T-cell (primary cell): Measurements from ENCODE around the gene ZNF227. TPM values are rescaled to one million over a fixed set of nuclear protein-coding genes. Genes with fewer than 3 reads are reported as not detected.

Experiments used
- ATAC-seq, 4 experiments: fragments of 200-7000 bp in 3 of 4; fragments of 150-1000 bp in 1 of 4; cut with Tn5 transposase; replicated peaks in 1 of 4; 1 replicate in 3 of 4; 2 replicates in 1 of 4; pipeline ENCODE4 v1.10.0; 2021; ENCODE audit warnings: moderate library complexity in 3 of 4, mild to moderate bottlenecking in 2 of 4, moderate number of reproducible peaks in 1 of 4
- CTCF ChIA-PET, 2 donors: fragments of 300-600 bp; sonication (Branson Sonifier 250); formaldehyde crosslinking; loops; one replicate each; lab custom pipeline; 2022; ENCODE audit warnings: antibody characterized with exemption in 2 of 2; lab: Charles Lee
- POLR2A ChIA-PET, 2 donors: fragments of 300-600 bp; sonication (Branson Sonifier 250); formaldehyde crosslinking; loops; one replicate each; lab custom pipeline; 2022; ENCODE audit warnings: antibody characterized with exemption in 2 of 2; lab: Charles Lee
- DNase-seq, 35 experiments: peaks; one replicate each; pipeline versions ENCODE4 v3.0.0 to v3.0.0-alpha.2; 2013 to 2023
- H3K27ac ChIP-seq: one replicate; pipeline ENCODE4 v1.5.1; 2013; ENCODE audit warnings: low read length
- H3K27me3 ChIP-seq, 2 experiments: replicated peaks in 1 of 2; 1 replicate in 1 of 2; 2 replicates in 1 of 2; pipeline versions ENCODE4 v1.6.1 to v1.7.0; 2013; ENCODE audit warnings: low read length in 1 of 2, mixed read lengths in 1 of 2; ENCODE audit not compliant: control insufficient read depth in 2 of 2, insufficient read depth in 2 of 2; ENCODE audit errors: extremely low read depth in 1 of 2
- H3K36me3 ChIP-seq, 2 donors: 1 replicate in 1 of 2; 2 replicates in 1 of 2; pipeline versions ENCODE4 v1.6.1 to v1.7.0; 2013; ENCODE audit warnings: low read length in 1 of 2; ENCODE audit not compliant: control insufficient read depth in 2 of 2, insufficient read depth in 1 of 2; ENCODE audit errors: extremely low read depth in 1 of 2
- H3K4me1 ChIP-seq, 2 experiments: 1 replicate in 1 of 2; 2 replicates in 1 of 2; pipeline versions ENCODE4 v1.6.1 to v1.7.0; 2013; ENCODE audit warnings: low read length in 2 of 2, mixed read lengths in 1 of 2; ENCODE audit not compliant: insufficient read depth in 2 of 2, control insufficient read depth in 1 of 2; ENCODE audit errors: extremely low read depth in 1 of 2
- H3K4me3 ChIP-seq, 2 donors: 1 replicate in 1 of 2; 2 replicates in 1 of 2; pipeline versions ENCODE4 v1.5.1 to v1.7.0; 2013; ENCODE audit warnings: mild to moderate bottlenecking in 2 of 2, low read length in 1 of 2, moderate library complexity in 1 of 2; ENCODE audit not compliant: control insufficient read depth in 1 of 2; ENCODE audit errors: extremely low read depth in 1 of 2
- H3K9me3 ChIP-seq: 2 replicates; pipeline ENCODE4 v1.7.0; 2013
- H3K27ac Mint-ChIP-seq, 2 donors: one replicate each; pipeline ENCODE4 v1.8.0; 2020 to 2021; ENCODE audit warnings: mild to moderate bottlenecking in 2 of 2, mixed read lengths in 2 of 2
- H3K27me3 Mint-ChIP-seq, 2 donors: one replicate each; pipeline ENCODE4 v1.8.0; 2021 to 2022; ENCODE audit warnings: mixed read lengths in 2 of 2
- H3K36me3 Mint-ChIP-seq: one replicate; pipeline ENCODE4 v1.8.0; 2021; ENCODE audit warnings: mixed read lengths
- H3K4me1 Mint-ChIP-seq, 3 donors: one replicate each; pipeline ENCODE4 v1.8.0; 2020 to 2022; ENCODE audit warnings: mixed read lengths in 3 of 3, mild to moderate bottlenecking in 1 of 3
- H3K4me3 Mint-ChIP-seq, 3 donors: one replicate each; pipeline ENCODE4 v1.8.0; 2020 to 2022; ENCODE audit warnings: mild to moderate bottlenecking in 3 of 3, mixed read lengths in 3 of 3, moderate library complexity in 3 of 3
- H3K9me3 Mint-ChIP-seq, 3 donors: one replicate each; pipeline ENCODE4 v1.8.0; 2020 to 2022; ENCODE audit warnings: mixed read lengths in 3 of 3
- WGBS: methylation state at CpG from one replicate; pipeline ENCODE4 v1.1.5; 2013; ENCODE audit warnings: missing lambda C conversion rate; ENCODE audit not compliant: insufficient coverage; 5-methylcytosine and 5-hydroxymethylcytosine counted together
- total RNA-seq, 35 experiments: library from RNA in 6 of 35; stranded (reverse) in 6 of 35; fragments of 120-200 nt in 1 of 35; gene quantifications; one replicate each; pipeline versions ENCODE4 v1.2.1 to v1.2.4 and lab custom pipeline; 2013 to 2026

Gene ZNF227
- total RNA-seq, 5 donors from 2014 or later (not counting 1 experiment from before 2014, with no cell fraction given), result 17.6 to 45.5 (median 43.9) TPM

DNA sequence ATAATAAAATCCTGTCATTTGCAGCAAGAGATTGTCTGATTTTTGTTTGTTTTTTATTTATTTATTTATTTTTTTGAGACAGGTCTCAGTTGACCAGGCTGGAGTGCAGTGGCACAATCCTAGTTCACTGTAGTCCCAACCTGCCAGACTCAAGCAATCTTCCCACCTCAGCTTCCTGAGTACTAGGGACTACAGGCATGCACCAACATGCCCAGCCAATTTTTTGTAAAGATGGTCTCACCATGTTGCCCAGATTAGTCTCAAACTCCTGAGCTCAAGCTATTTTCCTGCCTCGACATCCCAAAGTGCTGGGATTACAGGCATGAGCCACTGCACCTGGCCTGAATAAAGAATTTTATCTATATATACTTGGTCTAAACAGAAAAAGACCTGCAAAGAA is 65.0 kb downstream of the ZNF227 start:
- Histone ChIP-seq H3K36me3 (no peaks in the 10 kb centered on the region), H3K4me3 (no peak overlapping the region), H3K4me1 (no peaks in the 10 kb centered on the region), H3K27ac (no peak overlapping the region), H3K27me3 (no peaks in the 10 kb centered on the region), H3K9me3 (peaks cover 11% of the 10 kb centered on the region)
- no peak overlapping the region for H3K27ac Mint-ChIP-seq
- H3K9me3 Mint-ChIP-seq, result peaks cover 29 to 71% (median 61%) of the 10 kb centered on the region in 3 donors
- no peak overlapping the region for H3K4me3 Mint-ChIP-seq
- H3K4me1 Mint-ChIP-seq, result no peaks in the 10 kb centered on the region
- H3K27me3 Mint-ChIP-seq, result no peaks in the 10 kb centered on the region
- WGBS, result no CpG with 5 or more reads among the region's 1 CpG
- ATAC-seq, result no peak
- no peak for DNase-seq
- ChIA-PET CTCF (no interaction called here), POLR2A (no interaction called here)
- H3K36me3 Mint-ChIP-seq, result peaks cover 74% of the 10 kb centered on the region

DNA sequence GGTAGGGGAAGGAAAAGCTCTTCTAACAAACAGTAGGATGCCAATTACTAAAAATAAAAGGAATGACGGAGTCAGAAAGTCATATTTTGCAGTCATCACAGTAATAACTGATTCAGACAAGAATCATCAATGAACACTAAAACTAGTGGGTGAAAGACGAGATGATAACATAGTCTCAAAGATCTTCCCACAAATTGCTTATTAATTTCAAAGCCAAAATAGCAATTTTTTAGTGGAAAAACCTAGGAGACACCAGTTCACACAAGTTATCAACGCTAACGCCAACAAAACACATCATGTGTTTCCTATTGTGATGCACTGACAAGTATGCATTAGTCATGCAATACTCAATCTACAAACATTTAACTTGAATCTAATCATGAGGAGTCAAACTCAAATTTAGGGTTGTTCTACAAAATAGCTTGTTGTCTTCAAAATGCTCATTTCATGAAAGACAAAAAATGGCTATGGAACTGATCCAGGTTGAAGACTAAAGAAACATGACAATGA is 65.9 kb downstream of the ZNF227 start:
- no peak overlapping the region for H3K27ac ChIP-seq
- Mint-ChIP-seq H3K9me3 (peaks cover 24 to 72% (median 61%) of the 10 kb centered on the region in 3 donors), H3K27me3 (no peaks in the 10 kb centered on the region), H3K36me3 (peaks cover 72% of the 10 kb centered on the region), H3K4me1 (no peaks in the 10 kb centered on the region), H3K4me3 (no peak overlapping the region), H3K27ac (no peak overlapping the region)
- H3K27me3 ChIP-seq, result no peaks in the 10 kb centered on the region
- no peak overlapping the region for H3K4me3 ChIP-seq
- peaks cover 0 to 2% of the 10 kb centered on the region in 2 donors for H3K36me3 ChIP-seq
- peaks cover 11% of the 10 kb centered on the region for H3K9me3 ChIP-seq
- ChIA-PET CTCF (no interaction called here), POLR2A (no interaction called here)
- no peaks in the 10 kb centered on the region for H3K4me1 ChIP-seq
- ATAC-seq (no peak), DNase-seq (no peak)
- WGBS, result 85% methylated on average over 2 of the region's 4 CpGs

DNA sequence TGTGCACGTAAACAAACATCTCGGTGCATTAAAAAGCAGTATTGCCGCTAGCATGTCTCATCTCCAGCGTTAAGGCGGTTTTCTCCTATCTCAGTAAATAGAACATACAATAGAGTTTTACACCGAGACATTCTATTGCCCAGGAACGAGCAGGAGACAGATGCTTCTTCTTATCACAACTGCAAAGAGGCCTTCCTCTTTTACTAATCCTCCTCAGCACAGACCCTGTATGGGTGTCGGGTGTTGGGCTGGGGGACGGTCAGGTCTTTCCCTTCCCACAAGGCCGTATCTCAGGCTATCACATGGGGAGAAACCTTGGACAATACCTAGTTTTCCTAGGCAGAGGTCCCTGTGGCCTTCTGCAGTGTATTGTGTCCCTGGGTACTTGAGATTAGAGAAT is 68.6 kb downstream of the ZNF227 start:
- H3K4me3 Mint-ChIP-seq, result no peak overlapping the region
- no peaks in the 10 kb centered on the region for H3K4me1 ChIP-seq
- DNase-seq (no peak), ATAC-seq (no peak)
- no peaks in the 10 kb centered on the region for H3K4me1 Mint-ChIP-seq
- H3K9me3 ChIP-seq, result peaks cover 7% of the 10 kb centered on the region
- WGBS, result 97% methylated on average over 5 of the region's 10 CpGs
- no peaks in the 10 kb centered on the region for H3K27me3 ChIP-seq
- H3K9me3 Mint-ChIP-seq, result peaks cover 20 to 69% (median 65%) of the 10 kb centered on the region in 3 donors
- no peaks in the 10 kb centered on the region for H3K27me3 Mint-ChIP-seq
- peaks cover 0 to 3% of the 10 kb centered on the region in 2 donors for H3K36me3 ChIP-seq
- no peak overlapping the region for H3K27ac ChIP-seq
- ChIA-PET POLR2A (no interaction called here), CTCF (no interaction called here)
- no peak overlapping the region for H3K4me3 ChIP-seq
- no peak overlapping the region for H3K27ac Mint-ChIP-seq
- peaks cover 67% of the 10 kb centered on the region for H3K36me3 Mint-ChIP-seq

DNA sequence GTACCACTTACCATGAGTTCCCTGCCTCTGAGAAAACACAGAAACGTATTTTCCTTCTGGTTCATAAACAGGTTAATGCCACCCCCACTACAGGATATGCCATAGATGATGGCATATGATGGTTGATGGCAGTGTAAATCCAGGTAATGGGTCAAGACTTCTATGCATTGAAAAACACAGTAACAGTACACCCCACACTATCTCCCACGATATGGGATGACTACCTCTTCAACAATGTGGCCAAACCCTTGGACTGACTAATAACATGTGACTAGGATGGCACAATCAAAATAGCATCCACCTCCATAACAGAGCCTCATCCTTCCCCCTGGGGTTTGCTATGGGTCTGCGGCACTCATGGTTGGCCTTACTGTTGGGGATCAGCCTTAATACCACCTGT is 70.5 kb downstream of the ZNF227 start:
- DNase-seq (no peak), ATAC-seq (no peak)
- whole genome bisulfite sequencing, result 80% methylated on average over 1 of the region's 3 CpGs
- peaks cover 23 to 72% (median 70%) of the 10 kb centered on the region in 3 donors for H3K9me3 Mint-ChIP-seq
- ChIA-PET CTCF (no interaction called here), POLR2A (no interaction called here)
- peaks cover 7 to 9% of the 10 kb centered on the region in 2 donors for H3K36me3 ChIP-seq
- no peak overlapping the region for H3K4me3 Mint-ChIP-seq
- no peaks in the 10 kb centered on the region for H3K4me1 Mint-ChIP-seq
- H3K27me3 Mint-ChIP-seq, result no peaks in the 10 kb centered on the region
- no peak overlapping the region for H3K27ac ChIP-seq
- peaks cover 67% of the 10 kb centered on the region for H3K36me3 Mint-ChIP-seq
- H3K27ac Mint-ChIP-seq, result no peak overlapping the region
- peaks cover 9% of the 10 kb centered on the region for H3K9me3 ChIP-seq
- no peak overlapping the region for H3K4me3 ChIP-seq
- no peaks in the 10 kb centered on the region for H3K4me1 ChIP-seq
- no peaks in the 10 kb centered on the region for H3K27me3 ChIP-seq

DNA sequence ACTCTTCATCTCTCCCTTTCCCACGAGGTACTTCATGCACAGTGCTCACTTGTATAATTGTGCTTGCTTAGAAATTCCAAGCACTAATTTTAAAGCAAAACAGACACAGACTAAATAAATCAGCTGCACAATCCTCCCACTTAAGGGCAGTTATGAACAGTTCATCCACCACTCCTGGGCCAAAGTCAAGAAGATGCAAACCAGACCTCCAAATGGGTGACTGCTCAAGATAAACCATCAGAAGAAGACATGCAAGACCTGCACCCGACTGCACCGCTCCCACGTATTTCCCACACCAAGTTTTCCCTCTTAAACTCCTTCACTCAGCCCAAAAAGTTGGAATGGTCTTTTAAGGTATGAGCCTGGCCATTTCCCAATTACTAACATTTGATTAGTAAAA is 72.6 kb downstream of the ZNF227 start:
- Mint-ChIP-seq H3K4me1 (no peaks in the 10 kb centered on the region), H3K36me3 (peaks cover 72% of the 10 kb centered on the region), H3K27me3 (no peaks in the 10 kb centered on the region), H3K4me3 (no peak overlapping the region), H3K27ac (no peak overlapping the region), H3K9me3 (peaks cover 24 to 77% (median 74%) of the 10 kb centered on the region in 3 donors)
- ChIA-PET CTCF (no interaction called here), POLR2A (no interaction called here)
- Histone ChIP-seq H3K36me3 (peaks cover 16 to 31% of the 10 kb centered on the region in 2 donors), H3K27me3 (no peaks in the 10 kb centered on the region), H3K9me3 (peaks cover 23% of the 10 kb centered on the region), H3K4me1 (no peaks in the 10 kb centered on the region), H3K4me3 (no peak overlapping the region), H3K27ac (no peak overlapping the region)
- 80% methylated on average over 2 of the region's 4 CpGs for WGBS
- ATAC-seq (no peak), DNase-seq (no peak)

Other genes starting within 250 kb of the ZNF227 start
- gene ZNF155, start 228.3 kb upstream of the ZNF227 start, total RNA-seq, result 10 to 100 TPM in 3 of 5 donors, 1 to 10 TPM in 2; 4.6 to 12.4 (median 11.3) TPM
- gene ZNF230, start 209.6 kb upstream of the ZNF227 start, total RNA-seq, result 1 to 10 TPM; 2.7 to 9.5 (median 8.1) TPM
- 1 to 10 TPM; 3.6 to 7.4 (median 5.0) TPM for gene ZNF222, start 187.2 kb upstream of the ZNF227 start, total RNA-seq
- gene ZNF223, start 160.5 kb upstream of the ZNF227 start, total RNA-seq, result 1 to 10 TPM; 2.5 to 6.8 (median 5.9) TPM
- gene ZNF284, start 140.4 kb upstream of the ZNF227 start, total RNA-seq, result 1 to 10 TPM; 2.6 to 5.9 (median 4.9) TPM
- 10 to 100 TPM; 42.2 to 72.3 (median 71.2) TPM for gene ZNF224, start 118.2 kb upstream of the ZNF227 start, total RNA-seq
- 10 to 100 TPM in 1 of 5 donors, 1 to 10 TPM in 4; 1.6 to 10.6 (median 9.8) TPM for gene ZNF225, start 99.1 kb upstream of the ZNF227 start, total RNA-seq
- gene ZNF234, start 71.0 kb upstream of the ZNF227 start, total RNA-seq, result 10 to 100 TPM in 3 of 5 donors, 1 to 10 TPM in 2; 3.3 to 21.5 (median 18.6) TPM
- gene ZNF226, start 47.4 kb upstream of the ZNF227 start, total RNA-seq, result 10 to 100 TPM; 12.3 to 42.0 (median 38.0) TPM
- gene ZNF233, start 47.4 kb downstream of the ZNF227 start, total RNA-seq, result 1 to 10 TPM in 1 of 5 donors, under 1 TPM in 4; 0.16 to 1.2 (median 0.25) TPM
- 10 to 100 TPM in 3 of 5 donors, 1 to 10 TPM in 2; 5.9 to 14.2 (median 11.4) TPM for gene ZNF235, start 92.5 kb downstream of the ZNF227 start, total RNA-seq
- gene ZNF112, start 144.1 kb downstream of the ZNF227 start, total RNA-seq, result under 1 TPM in 3 of 5 donors, not detected in 2; 0.12 to 0.51 (median 0.33) TPM
- gene ZNF285, start 189.1 kb downstream of the ZNF227 start, total RNA-seq, result 1 to 10 TPM; 1.1 to 3.5 (median 1.7) TPM
- 1 to 10 TPM in 4 of 5 donors, under 1 TPM in 1; 0.54 to 2.5 (median 1.7) TPM for gene ZNF229, start 235.9 kb downstream of the ZNF227 start, total RNA-seq